A549 (cell line): ENCODE measurements around the gene SPTLC3.

Source experiments
- BHLHE40 ChIP-seq: IDR thresholded peaks from 2 replicates; pipeline ENCODE4 v1.6.1; 2012; ENCODE audit warnings: low read depth, low read length, inconsistent platforms
- CTCF ChIP-seq: fragments of >200 bp; sonication (Bioruptor Twin); formaldehyde crosslinking; IDR thresholded peaks from 3 replicates; pipeline ENCODE4 v1.5.1; 2016
- ESRRA ChIP-seq: fragments of 150-350 bp; IDR thresholded peaks from 2 replicates; pipeline ENCODE4 v1.6.1; 2014; ENCODE audit warnings: mild to moderate bottlenecking, low read length, borderline replicate concordance
- KDM1A ChIP-seq: fragments of 200-600 bp; sonication (generic); IDR thresholded peaks from 2 replicates; pipeline ENCODE4 v1.6.1; 2016; ENCODE audit warnings: low read depth, mild to moderate bottlenecking
- MAX ChIP-seq: IDR thresholded peaks from 2 replicates; pipeline ENCODE4 v1.6.1; 2012
- POLR2A ChIP-seq: IDR thresholded peaks from 2 replicates; pipeline ENCODE4 v1.6.1; 2012; ENCODE audit warnings: mild to moderate bottlenecking, low read length
- RAD21 ChIP-seq, 2 experiments: fragments of >200 bp in 1 of 2; sonication (Bioruptor Twin) in 1 of 2; formaldehyde crosslinking in 1 of 2; IDR thresholded peaks in 1 of 2; conservative IDR thresholded peaks in 1 of 2; 2 replicates in 1 of 2; 3 replicates in 1 of 2; pipeline ENCODE4 v1.6.1; 2012 to 2018; ENCODE audit warnings: inconsistent platforms in 1 of 2
- SREBF2 ChIP-seq: fragments of 450-650 bp; IDR thresholded peaks from 2 replicates; pipeline ENCODE4 v1.6.1; 2014; ENCODE audit warnings: mild to moderate bottlenecking, moderate library complexity
- USF2 ChIP-seq: fragments of 450-650 bp; IDR thresholded peaks from 2 replicates; pipeline ENCODE4 v1.6.1; 2014; ENCODE audit warnings: antibody characterized with exemption

- TF ChIP-seq SREBF2 = no peak
- no peak for TF ChIP-seq CTCF
- TF ChIP-seq USF2 = no peak
- no peak for TF ChIP-seq RAD21 (conservative IDR thresholded peaks at IDR 0.05 in 1 of 2, IDR thresholded peaks at IDR 0.05 in 1 of 2)
- no peak for TF ChIP-seq POLR2A
- TF ChIP-seq BHLHE40 = no peak
- TF ChIP-seq KDM1A = no peak
- TF ChIP-seq ESRRA = no peak
- TF ChIP-seq MAX = no peak
These were observed 50.8 kb downstream of the SPTLC3 start for GRCh38 chr20:13059398-13060136.
